Gastrocnemius medialis (tissue), 4 donors: ENCODE data around the gene STARD3NL. TPM values are rescaled to one million over a fixed set of nuclear protein-coding genes. Genes with fewer than 3 reads are reported as not detected.

Source experiments
- ATAC-seq, 2 donors: fragments of 150-250 bp; one replicate each; pipeline ENCODE4 v1.9.1; 2016
- DNase-seq, 2 donors: peaks; one replicate each; pipeline ENCODE4 v3.0.0-alpha.2; 2019
- H3K27ac ChIP-seq, 4 donors: fragments of 200-600 bp; sonication (generic); 1 replicate in 1 of 4; 2 replicates in 3 of 4; pipeline ENCODE4 v1.5.1; 2016 to 2018; ENCODE audit warnings: mild to moderate bottlenecking in 2 of 4, moderate library complexity in 1 of 4
- H3K27me3 ChIP-seq, 3 donors: fragments of 200-600 bp; sonication (generic) in 2 of 3; 1 replicate in 1 of 3; 2 replicates in 2 of 3; pipeline versions ENCODE4 v1.5.1 to v1.6.0; 2016 to 2019; ENCODE audit warnings: mild to moderate bottlenecking in 1 of 3, moderate library complexity in 1 of 3
- H3K36me3 ChIP-seq, 2 donors: fragments of 200-600 bp; sonication (generic) in 1 of 2; one replicate each; pipeline ENCODE4 v1.5.1; 2017 to 2018
- H3K4me1 ChIP-seq, 2 donors: fragments of 200-600 bp; sonication (generic) in 1 of 2; one replicate each; pipeline ENCODE4 v1.5.1; 2016 to 2017; ENCODE audit warnings: mild to moderate bottlenecking in 2 of 2
- H3K4me3 ChIP-seq, 4 donors: fragments of 200-600 bp; sonication (generic) in 3 of 4; 1 replicate in 1 of 4; 2 replicates in 3 of 4; pipeline ENCODE4 v1.5.1; 2016 to 2019; ENCODE audit warnings: mild to moderate bottlenecking in 2 of 4
- H3K9me3 ChIP-seq, 3 donors: fragments of 200-600 bp; sonication (generic) in 2 of 3; 1 replicate in 1 of 3; 2 replicates in 2 of 3; pipeline ENCODE4 v1.5.1; 2016 to 2019
- CTCF ChIP-seq, 5 experiments: fragments of 450-650 bp in 3 of 5; fragments of 200-600 bp in 2 of 5; sonication (generic) in 2 of 5; IDR thresholded peaks in 4 of 5; conservative IDR thresholded peaks in 1 of 5; 1 replicate in 4 of 5; 2 replicates in 1 of 5; pipeline ENCODE4 v1.5.1; 2016 to 2019; ENCODE audit warnings: antibody characterized with exemption in 5 of 5, mild to moderate bottlenecking in 3 of 5, moderate library complexity in 3 of 5
- POLR2A ChIP-seq, 2 donors: fragments of 450-650 bp; IDR thresholded peaks; one replicate each; pipeline ENCODE4 v1.6.1; 2017; ENCODE audit warnings: antibody characterized with exemption in 2 of 2, mild to moderate bottlenecking in 2 of 2, moderate library complexity in 2 of 2
- in situ Hi-C, 4 donors: fragments of 200-750 bp; cut with MboI; loops; one replicate each; pipeline versions ENCODE4 v1.15.0 to v1.8.0; 2017; ENCODE audit warnings: low sequenced_read_pairs in 4 of 4
- intact Hi-C: fragments of 100-400 bp; cut with DNase I; formaldehyde crosslinking; loops from one replicate; pipeline ENCODE4 v1.15.1; 2023; ENCODE audit warnings: low total_unique reads
- total RNA-seq, 4 donors: library from RNA; depleted of rRNA; stranded (reverse); fragments of >200 nt; gene quantifications; one replicate each; pipeline versions ENCODE4 v1.1.0 to v1.2.3, GENCODE V29; 2016

STARD3NL gene
- total RNA-seq, 4 donors from 2014 or later, result 18.1 to 22.0 (median 19.7) TPM

GRCh38 chr7:38220452-38220851 is 42.4 kb downstream of the STARD3NL start:
- Histone ChIP-seq H3K27me3 (no peaks in the 10 kb centered on the region), H3K36me3 (peaks cover 0 to 23% of the 10 kb centered on the region in 2 donors), H3K9me3 (no peaks in the 10 kb centered on the region), H3K27ac (no peak overlapping the region), H3K4me3 (no peak overlapping the region), H3K4me1 (peaks cover 12 to 16% of the 10 kb centered on the region in 2 donors)
- ATAC-seq, result no peak
- intact Hi-C loops, result loop anchor here (5.0 kb wide), 2 partner anchors 303 to 318 kb away; partner anchors contain the start of gene SFRP4
- TF ChIP-seq POLR2A (IDR thresholded peaks at IDR 0.05), result no peak
- TF ChIP-seq CTCF (IDR thresholded peaks at IDR 0.05 in 4 of 5, conservative IDR thresholded peaks at IDR 0.05 in 1 of 5), result no peak
- in situ Hi-C loops, result loop anchor here (5.0 to 25.0 kb wide), 5 partner anchors 46 to 316 kb away; partner anchors contain the start of genes EPDR1 (in 1 of the 4), SFRP4 (in 1 of the 4) and STARD3NL (in 1 of the 4)
- DNase-seq, result no peak

GRCh38 chr7:38222481-38223096 is 44.5 kb downstream of the STARD3NL start:
- Histone ChIP-seq H3K36me3 (peaks cover 0 to 23% of the 10 kb centered on the region in 2 donors), H3K27me3 (no peaks in the 10 kb centered on the region), H3K4me1 (peaks cover 0 to 5% of the 10 kb centered on the region in 2 donors), H3K9me3 (no peaks in the 10 kb centered on the region), H3K27ac (peak overlapping the region in 2 of 4 donors; percentile 3), H3K4me3 (no peak overlapping the region)
- in situ Hi-C loops, result loop anchor here (5.0 to 25.0 kb wide), 5 partner anchors 48 to 318 kb away; partner anchors contain the start of genes EPDR1 (in 1 of the 4), SFRP4 (in 1 of the 4) and STARD3NL (in 1 of the 4)
- TF ChIP-seq CTCF (IDR thresholded peaks at IDR 0.05 in 4 of 5, conservative IDR thresholded peaks at IDR 0.05 in 1 of 5) (peak; percentile 74 to 96 (median 89)), POLR2A (IDR thresholded peaks at IDR 0.05) (no peak)
- no peak for DNase-seq
- ATAC-seq, result peak; percentile 81 to 88
- intact Hi-C loops, result loop anchor here (1.0 to 5.0 kb wide), 3 partner anchors 115 to 320 kb away; partner anchors contain the start of gene SFRP4

- Histone ChIP-seq H3K27ac (no peak overlapping the region), H3K4me3 (no peak overlapping the region), H3K36me3 (peaks cover 0 to 23% of the 10 kb centered on the region in 2 donors), H3K9me3 (no peaks in the 10 kb centered on the region), H3K4me1 (peaks cover 0 to 5% of the 10 kb centered on the region in 2 donors), H3K27me3 (no peaks in the 10 kb centered on the region)
- no peak for TF ChIP-seq CTCF (IDR thresholded peaks at IDR 0.05 in 4 of 5, conservative IDR thresholded peaks at IDR 0.05 in 1 of 5)
- no peak for TF ChIP-seq POLR2A (IDR thresholded peaks at IDR 0.05)
- intact Hi-C loops, result loop anchor here (5.0 kb wide), 2 partner anchors 306 to 321 kb away; partner anchors contain the start of gene SFRP4
- no peak for ATAC-seq
- in situ Hi-C loops, result loop anchor here (5.0 to 25.0 kb wide), 5 partner anchors 49 to 319 kb away; partner anchors contain the start of genes EPDR1 (in 1 of the 4), SFRP4 (in 1 of the 4) and STARD3NL (in 1 of the 4)
- DNase-seq, result no peak
These were observed 45.3 kb downstream of the STARD3NL start for GRCh38 chr7:38223306-38223705.

GRCh38 chr7:38224392-38224791 is 46.3 kb downstream of the STARD3NL start:
- no peak for TF ChIP-seq CTCF (IDR thresholded peaks at IDR 0.05 in 4 of 5, conservative IDR thresholded peaks at IDR 0.05 in 1 of 5)
- TF ChIP-seq POLR2A (IDR thresholded peaks at IDR 0.05), result no peak
- no peak overlapping the region for H3K4me3 ChIP-seq
- H3K4me1 ChIP-seq, result peaks cover 0 to 5% of the 10 kb centered on the region in 2 donors
- H3K27ac ChIP-seq, result no peak overlapping the region
- H3K27me3 ChIP-seq, result no peaks in the 10 kb centered on the region
- DNase-seq (no peak), ATAC-seq (no peak)
- intact Hi-C loops, result loop anchor here (5.0 kb wide), 2 partner anchors 307 to 322 kb away; partner anchors contain the start of gene SFRP4
- in situ Hi-C loops, result loop anchor here (5.0 to 25.0 kb wide), 5 partner anchors 50 to 320 kb away; partner anchors contain the start of genes EPDR1 (in 1 of the 4), SFRP4 (in 1 of the 4) and STARD3NL (in 1 of the 4)
- H3K36me3 ChIP-seq, result peaks cover 0 to 19% of the 10 kb centered on the region in 2 donors
- H3K9me3 ChIP-seq, result no peaks in the 10 kb centered on the region
